B cell (primary cell): ENCODE data around the gene SMG9. TPM values are rescaled to one million over a fixed set of nuclear protein-coding genes. Genes with fewer than 3 reads are reported as not detected.
"Not testable (repeated sequence)": the region's sequence is repeated elsewhere in the genome, so short reads cannot be mapped to it uniquely, and the experiment has no call there.

Source experiments
- ATAC-seq: fragments of 200-7000 bp; cut with Tn5 transposase; one replicate; pipeline ENCODE4 v1.10.0; 2021; ENCODE audit warnings: low read depth, mild to moderate bottlenecking, moderate number of reproducible peaks, moderate library complexity
- CTCF ChIA-PET: fragments of 350-600 bp; sonication (Branson Sonifier 250); formaldehyde crosslinking; loops from one replicate; lab custom pipeline; 2021; ENCODE audit warnings: antibody characterized with exemption, inconsistent platforms; lab: Charles Lee
- POLR2A ChIA-PET: fragments of 350-600 bp; sonication (Branson Sonifier 250); formaldehyde crosslinking; loops from one replicate; lab custom pipeline; 2021; ENCODE audit warnings: antibody characterized with exemption; lab: Charles Lee
- DNase-seq: peaks from one replicate; pipeline ENCODE4 v3.0.0; 2013
- H2AFZ ChIP-seq: 2 replicates; pipeline ENCODE4 v1.6.1; 2012; ENCODE audit warnings: mild to moderate bottlenecking, low read depth, low read length; ENCODE audit not compliant: insufficient read depth, poor library complexity, severe bottlenecking
- H3K27ac ChIP-seq, 2 donors: 1 replicate in 1 of 2; 2 replicates in 1 of 2; pipeline ENCODE4 v1.5.1; 2012 to 2013; ENCODE audit warnings: low read length in 2 of 2, mild to moderate bottlenecking in 2 of 2, moderate library complexity in 1 of 2
- H3K27me3 ChIP-seq, 4 experiments: fragments of 200-600 bp in 1 of 4; sonication (generic) in 1 of 4; replicated peaks in 1 of 4; 1 replicate in 2 of 4; 2 replicates in 2 of 4; pipeline versions ENCODE4 v1.6.1 to v1.7.0; 2013 to 2016; ENCODE audit warnings: low read length in 3 of 4, mild to moderate bottlenecking in 2 of 4, mixed read lengths in 1 of 4, moderate library complexity in 1 of 4; ENCODE audit not compliant: insufficient read depth in 4 of 4, control insufficient read depth in 3 of 4; ENCODE audit errors: control extremely low read depth in 1 of 4
- H3K36me3 ChIP-seq, 2 experiments: replicated peaks in 1 of 2; 1 replicate in 1 of 2; 2 replicates in 1 of 2; pipeline versions ENCODE4 v1.6.1 to v1.7.1; 2013; ENCODE audit warnings: low read length in 1 of 2; ENCODE audit not compliant: insufficient read depth in 2 of 2, control insufficient read depth in 1 of 2; ENCODE audit errors: control extremely low read depth in 1 of 2, extremely low read depth in 1 of 2
- H3K4me1 ChIP-seq, 2 donors: fragments of 200-600 bp in 1 of 2; sonication (generic) in 1 of 2; 1 replicate in 1 of 2; 2 replicates in 1 of 2; pipeline versions ENCODE4 v1.5.1 to v1.6.1; 2013 to 2017; ENCODE audit warnings: low read length in 2 of 2; ENCODE audit not compliant: control insufficient read depth in 2 of 2, insufficient read depth in 2 of 2
- H3K4me2 ChIP-seq: replicated peaks from 2 replicates; pipeline ENCODE3; 2012; ENCODE audit warnings: mild to moderate bottlenecking, low read depth, low read length; ENCODE audit not compliant: poor library complexity, severe bottlenecking
- H3K4me3 ChIP-seq, 5 experiments: fragments of 200-600 bp in 1 of 5; sonication (generic) in 1 of 5; 1 replicate in 3 of 5; 2 replicates in 2 of 5; pipeline versions ENCODE4 v1.5.1 to v1.7.0; 2011 to 2016; ENCODE audit warnings: low read length in 4 of 5, mild to moderate bottlenecking in 4 of 5, low read depth in 2 of 5, control low read depth in 1 of 5, moderate library complexity in 1 of 5; ENCODE audit not compliant: insufficient read depth in 1 of 5; ENCODE audit errors: control extremely low read depth in 1 of 5, extremely low read depth in 1 of 5
- H3K79me2 ChIP-seq: fragments of 200-600 bp; sonication (generic); one replicate; pipeline ENCODE4 v1.6.0; 2016; ENCODE audit warnings: low read length; ENCODE audit not compliant: control insufficient read depth, insufficient read depth
- H3K9ac ChIP-seq: fragments of 200-600 bp; sonication (generic); 2 replicates; pipeline ENCODE4 v1.6.1; 2017; ENCODE audit warnings: mild to moderate bottlenecking, low read length, moderate library complexity
- H3K9me3 ChIP-seq, 3 donors: one replicate each; pipeline versions ENCODE4 v1.6.1 to v1.7.1; 2013; ENCODE audit warnings: low read length in 2 of 3; ENCODE audit not compliant: control insufficient read depth in 2 of 3, insufficient read depth in 1 of 3; ENCODE audit errors: control extremely low read depth in 1 of 3
- H4K20me1 ChIP-seq: 2 replicates; pipeline ENCODE4 v1.6.0; 2012; ENCODE audit warnings: mild to moderate bottlenecking, low read length; ENCODE audit not compliant: insufficient read depth, control insufficient read depth, poor library complexity, severe bottlenecking
- H3K27ac Mint-ChIP-seq: one replicate; pipeline ENCODE4 v1.8.0; 2021; ENCODE audit warnings: mixed read lengths
- H3K27me3 Mint-ChIP-seq: one replicate; pipeline ENCODE4 v1.8.0; 2021; ENCODE audit warnings: mixed read lengths
- H3K4me1 Mint-ChIP-seq: one replicate; pipeline ENCODE4 v1.8.0; 2021; ENCODE audit warnings: mixed read lengths
- H3K4me3 Mint-ChIP-seq: one replicate; pipeline ENCODE4 v1.8.0; 2021; ENCODE audit warnings: mixed read lengths
- H3K9me3 Mint-ChIP-seq: one replicate; pipeline ENCODE4 v1.8.0; 2022; ENCODE audit warnings: mixed read lengths; ENCODE audit not compliant: insufficient read depth
- EZH2 ChIP-seq: IDR thresholded peaks from 2 replicates; pipeline ENCODE4 v1.6.1; 2012; ENCODE audit warnings: borderline replicate concordance, low read depth, mild to moderate bottlenecking, moderate library complexity, low read length; ENCODE audit not compliant: insufficient read depth, poor library complexity, severe bottlenecking
- WGBS: methylation state at CpG from one replicate; pipeline ENCODE4 v1.1.5; 2013; ENCODE audit warnings: missing lambda C conversion rate; ENCODE audit not compliant: insufficient coverage; 5-methylcytosine and 5-hydroxymethylcytosine counted together
- intact Hi-C: fragments of 100-400 bp; cut with micrococcal nuclease; formaldehyde crosslinking; loops from one replicate; pipeline ENCODE4 v1.10.0; 2022
- polyA plus RNA-seq: library from polyadenylated mRNA; depleted of rRNA; stranded (reverse); fragments of >200 nt; gene quantifications from 2 replicates; pipeline ENCODE4 v1.2.3, GENCODE V29; 2012
- total RNA-seq, 2 donors: library from RNA; stranded (reverse); fragments of 120-200 nt in 1 of 2; gene quantifications; 1 replicate in 1 of 2; 2 replicates in 1 of 2; pipeline versions ENCODE4 v1.2.3 to v1.2.4, GENCODE V29; 2013 to 2022
- TF ChIP-seq, protein P1 (sequence below): fragments of 200-600 bp; IDR thresholded peaks from one replicate; pipeline ENCODE4 v1.8.0; 2022; ENCODE audit warnings: antibody characterized with exemption, mild to moderate bottlenecking

The SMG9 gene
- total and polyA plus RNA-seq, 2 donors (not counting 1 experiment from before 2014, with no cell fraction given): 33.9 to 87.5 TPM

DNA sequence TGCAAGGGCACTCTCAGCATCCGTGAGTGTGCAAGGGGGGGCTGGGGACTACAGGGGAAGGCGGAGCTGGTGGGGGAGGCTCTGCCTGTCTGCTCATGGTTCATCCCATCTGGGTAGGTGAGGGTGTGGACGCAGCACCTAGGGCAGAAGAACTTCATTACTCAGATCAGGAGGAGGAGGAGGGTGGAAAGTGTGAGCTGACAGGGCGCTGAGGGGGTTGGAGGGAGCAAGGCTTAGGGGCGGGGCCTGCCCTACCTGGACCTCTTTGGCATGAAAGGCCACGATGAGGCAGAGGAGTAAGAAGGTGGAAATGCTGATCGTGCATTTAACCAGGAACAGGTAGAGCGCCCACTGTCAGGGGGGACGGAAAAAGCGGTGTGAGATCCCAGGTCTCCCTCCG, 21.5 kb upstream of the SMG9 start:
- Histone ChIP-seq H3K27ac (peak overlapping the region in 1 of 2 donors; percentile 85), H3K27me3 (no peaks in the 10 kb centered on the region), H3K79me2 (peaks cover 98% of the 10 kb centered on the region), H3K9ac (no peak overlapping the region), H3K9me3 (no peaks in the 10 kb centered on the region), H3K4me1 (peaks cover 40 to 69% of the 10 kb centered on the region in 2 donors), H3K36me3 (peaks cover 0 to 41% of the 10 kb centered on the region in 2 experiments), H4K20me1 (peaks cover 46% of the 10 kb centered on the region), H3K4me2 (peak overlapping the region; percentile 85), H3K4me3 (peak overlapping the region in 1 of 5 experiments; percentile 11), H2AFZ (no peak overlapping the region)
- peak overlapping the region; percentile 81 for H3K4me3 Mint-ChIP-seq
- intact Hi-C loops: no loop called here
- H3K4me1 Mint-ChIP-seq: peaks cover 69% of the 10 kb centered on the region
- no peak for ATAC-seq
- WGBS: 68% methylated on average over 11 of the region's 11 CpGs
- ChIA-PET POLR2A (interaction anchor here (0.6 to 6.9 kb wide), 3 partner anchors 10 to 229 kb away, joined by 4 to 75 read pairs (median 5); partner anchors contain the start of gene PLAUR), CTCF (interaction anchor here (0.7 to 11.3 kb wide), 5 partner anchors 12 to 51 kb away, joined by 3 to 237 read pairs (median 44); partner anchors contain the start of gene SMG9)
- no peak for DNase-seq
- TF ChIP-seq EZH2: no peak
- TF ChIP-seq, protein P1, sequence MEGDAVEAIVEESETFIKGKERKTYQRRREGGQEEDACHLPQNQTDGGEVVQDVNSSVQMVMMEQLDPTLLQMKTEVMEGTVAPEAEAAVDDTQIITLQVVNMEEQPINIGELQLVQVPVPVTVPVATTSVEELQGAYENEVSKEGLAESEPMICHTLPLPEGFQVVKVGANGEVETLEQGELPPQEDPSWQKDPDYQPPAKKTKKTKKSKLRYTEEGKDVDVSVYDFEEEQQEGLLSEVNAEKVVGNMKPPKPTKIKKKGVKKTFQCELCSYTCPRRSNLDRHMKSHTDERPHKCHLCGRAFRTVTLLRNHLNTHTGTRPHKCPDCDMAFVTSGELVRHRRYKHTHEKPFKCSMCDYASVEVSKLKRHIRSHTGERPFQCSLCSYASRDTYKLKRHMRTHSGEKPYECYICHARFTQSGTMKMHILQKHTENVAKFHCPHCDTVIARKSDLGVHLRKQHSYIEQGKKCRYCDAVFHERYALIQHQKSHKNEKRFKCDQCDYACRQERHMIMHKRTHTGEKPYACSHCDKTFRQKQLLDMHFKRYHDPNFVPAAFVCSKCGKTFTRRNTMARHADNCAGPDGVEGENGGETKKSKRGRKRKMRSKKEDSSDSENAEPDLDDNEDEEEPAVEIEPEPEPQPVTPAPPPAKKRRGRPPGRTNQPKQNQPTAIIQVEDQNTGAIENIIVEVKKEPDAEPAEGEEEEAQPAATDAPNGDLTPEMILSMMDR: no peak
- H3K27ac Mint-ChIP-seq: peak overlapping the region; percentile 93
- no peaks in the 10 kb centered on the region for H3K9me3 Mint-ChIP-seq
- no peaks in the 10 kb centered on the region for H3K27me3 Mint-ChIP-seq

DNA sequence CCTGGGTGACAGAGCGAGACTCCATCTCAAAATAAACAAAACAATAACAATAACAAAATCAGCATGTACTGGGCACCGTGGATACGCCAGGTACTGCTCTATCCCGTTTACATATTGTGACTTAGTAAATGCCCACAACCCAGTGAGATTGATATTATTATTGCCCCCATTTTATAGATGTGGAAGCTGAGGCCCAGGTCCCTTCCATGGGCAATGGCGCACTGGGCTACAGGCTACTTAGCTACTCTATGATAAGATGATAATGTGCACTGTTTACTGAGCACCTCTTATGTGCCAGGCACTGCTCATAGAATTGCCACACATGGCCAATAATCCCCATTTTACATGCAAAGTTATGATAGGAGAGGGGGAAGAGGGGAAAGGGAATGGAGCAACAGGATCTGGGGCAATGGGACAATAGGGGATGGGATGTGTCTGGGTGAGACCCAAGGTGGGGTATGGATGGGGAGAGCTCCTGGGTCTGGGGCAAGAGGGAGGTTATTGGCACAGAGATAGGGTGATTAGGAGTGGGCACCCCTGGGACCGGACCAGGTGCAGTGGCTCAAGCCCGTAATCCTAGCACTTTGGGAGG, 20.6 kb upstream of the SMG9 start:
- Histone ChIP-seq H4K20me1 (peaks cover 48% of the 10 kb centered on the region), H3K79me2 (peaks cover 95% of the 10 kb centered on the region), H3K27me3 (no peaks in the 10 kb centered on the region), H3K4me2 (no peak overlapping the region), H3K9me3 (no peaks in the 10 kb centered on the region), H3K27ac (no peak overlapping the region), H2AFZ (no peak overlapping the region), H3K4me1 (peaks cover 36 to 61% of the 10 kb centered on the region in 2 donors), H3K36me3 (peaks cover 0 to 50% of the 10 kb centered on the region in 2 experiments), H3K4me3 (no peak overlapping the region), H3K9ac (no peak overlapping the region)
- Mint-ChIP-seq H3K9me3 (no peaks in the 10 kb centered on the region), H3K27me3 (no peaks in the 10 kb centered on the region), H3K27ac (peak overlapping the region; percentile 81), H3K4me3 (peak overlapping the region; percentile 17), H3K4me1 (peaks cover 61% of the 10 kb centered on the region)
- intact Hi-C loops: no loop called here
- ChIA-PET POLR2A (interaction anchor here (6.9 kb wide), 1 partner anchor 9 kb away, joined by 75 read pairs; no protein-coding TSS in a partner anchor), CTCF (interaction anchor here (5.9 to 11.3 kb wide), 3 partner anchors 12 to 30 kb away, joined by 44 to 237 read pairs (median 204); partner anchors contain the start of gene SMG9)
- DNase-seq: no peak
- 94% methylated on average over 2 of the region's 7 CpGs for WGBS
- no peak for ATAC-seq
- TF ChIP-seq EZH2: no peak
- TF ChIP-seq, protein P1: no peak

DNA sequence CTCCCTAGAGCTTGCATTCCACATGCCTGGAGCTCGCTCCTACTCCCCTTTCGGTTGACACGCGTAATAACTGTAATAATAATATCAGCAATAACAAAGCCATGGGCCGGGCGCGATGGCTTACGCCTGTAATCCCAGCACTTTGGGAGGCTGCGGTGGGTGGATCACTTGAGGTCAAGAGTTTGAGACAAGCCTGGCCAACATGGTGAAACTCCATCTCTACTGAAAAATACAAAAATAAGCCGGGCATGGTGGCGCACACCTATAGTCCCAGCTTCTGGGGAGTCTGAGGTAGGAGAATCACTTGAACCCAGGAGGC, 20.1 kb upstream of the SMG9 start:
- ATAC-seq, H3K27ac ChIP-seq, H3K4me3 Mint-ChIP-seq, H2AFZ ChIP-seq, POLR2A ChIA-PET, H3K9me3 Mint-ChIP-seq, intact Hi-C loops, H3K9me3 ChIP-seq, H3K9ac ChIP-seq, DNase-seq, H3K27me3 Mint-ChIP-seq, H3K4me3 ChIP-seq, H3K4me2 ChIP-seq, H3K27me3 ChIP-seq: not testable (repeated sequence)
- H3K27ac Mint-ChIP-seq: peak overlapping the region; percentile 10
- Histone ChIP-seq H3K79me2 (peaks cover 90% of the 10 kb centered on the region), H4K20me1 (peaks cover 53% of the 10 kb centered on the region), H3K4me1 (peaks cover 36 to 58% of the 10 kb centered on the region in 2 donors), H3K36me3 (peaks cover 0 to 54% of the 10 kb centered on the region in 2 experiments)
- CTCF ChIA-PET: interaction anchor here (5.9 to 11.3 kb wide), 3 partner anchors 11 to 30 kb away, joined by 44 to 237 read pairs (median 204); partner anchors contain the start of gene SMG9
- no CpG with 5 or more reads among the region's 11 CpGs for WGBS
- peaks cover 59% of the 10 kb centered on the region for H3K4me1 Mint-ChIP-seq
